Measurements from ENCODE around the gene ALG1. TPM values are rescaled to one million over a fixed set of nuclear protein-coding genes. Genes with fewer than 3 reads are reported as not detected.

The ALG1 gene
- total and polyA plus RNA-seq, 2 of the 13 experiments (the other 11 are each of a cell fraction or from before 2014, with no cell fraction given): 43.3 to 75.6 TPM

DNA sequence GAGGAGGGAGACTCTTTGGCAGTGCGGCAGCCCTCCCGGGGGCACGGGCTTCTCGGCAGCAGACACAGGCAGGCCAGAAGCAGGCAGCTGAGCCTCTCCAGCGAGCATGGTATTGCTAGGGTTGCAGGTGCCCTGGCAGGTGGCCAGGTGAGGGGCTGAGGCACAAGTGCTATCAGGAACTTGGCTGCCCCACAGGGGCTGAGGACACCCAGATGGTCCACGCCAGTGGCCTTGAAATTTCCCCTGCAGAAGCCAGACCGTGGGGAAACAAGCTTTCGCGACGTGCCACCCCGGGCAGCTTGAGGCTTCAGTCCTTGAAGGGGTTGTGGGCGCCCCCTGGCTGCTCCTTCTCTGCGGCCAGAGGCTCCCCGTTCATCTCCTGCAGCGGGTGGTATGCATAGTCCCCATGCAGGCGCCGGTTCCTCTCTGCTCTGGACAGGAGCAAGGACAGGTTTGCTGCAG is 46.4 kb upstream of the ALG1 start (continued):
- TF ChIP-seq, protein P1, sequence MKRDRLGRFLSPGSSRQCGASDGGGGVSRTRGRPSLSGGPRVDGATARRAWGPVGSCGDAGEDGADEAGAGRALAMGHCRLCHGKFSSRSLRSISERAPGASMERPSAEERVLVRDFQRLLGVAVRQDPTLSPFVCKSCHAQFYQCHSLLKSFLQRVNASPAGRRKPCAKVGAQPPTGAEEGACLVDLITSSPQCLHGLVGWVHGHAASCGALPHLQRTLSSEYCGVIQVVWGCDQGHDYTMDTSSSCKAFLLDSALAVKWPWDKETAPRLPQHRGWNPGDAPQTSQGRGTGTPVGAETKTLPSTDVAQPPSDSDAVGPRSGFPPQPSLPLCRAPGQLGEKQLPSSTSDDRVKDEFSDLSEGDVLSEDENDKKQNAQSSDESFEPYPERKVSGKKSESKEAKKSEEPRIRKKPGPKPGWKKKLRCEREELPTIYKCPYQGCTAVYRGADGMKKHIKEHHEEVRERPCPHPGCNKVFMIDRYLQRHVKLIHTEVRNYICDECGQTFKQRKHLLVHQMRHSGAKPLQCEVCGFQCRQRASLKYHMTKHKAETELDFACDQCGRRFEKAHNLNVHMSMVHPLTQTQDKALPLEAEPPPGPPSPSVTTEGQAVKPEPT (CRISPR knock-in tag; IDR thresholded peaks at IDR 0.05; ENCODE audit: low read depth): 0 out of 2 replicates have a peak, but pooled peaks have one; percentile 28
- no peak for TF ChIP-seq PPARG (CRISPR knock-in tag; conservative IDR thresholded peaks at IDR 0.05)
- no peak for TF ChIP-seq ARID2 (CRISPR knock-in tag; IDR thresholded peaks at IDR 0.05; ENCODE audit: borderline replicate concordance)
- TF ChIP-seq, protein P2, sequence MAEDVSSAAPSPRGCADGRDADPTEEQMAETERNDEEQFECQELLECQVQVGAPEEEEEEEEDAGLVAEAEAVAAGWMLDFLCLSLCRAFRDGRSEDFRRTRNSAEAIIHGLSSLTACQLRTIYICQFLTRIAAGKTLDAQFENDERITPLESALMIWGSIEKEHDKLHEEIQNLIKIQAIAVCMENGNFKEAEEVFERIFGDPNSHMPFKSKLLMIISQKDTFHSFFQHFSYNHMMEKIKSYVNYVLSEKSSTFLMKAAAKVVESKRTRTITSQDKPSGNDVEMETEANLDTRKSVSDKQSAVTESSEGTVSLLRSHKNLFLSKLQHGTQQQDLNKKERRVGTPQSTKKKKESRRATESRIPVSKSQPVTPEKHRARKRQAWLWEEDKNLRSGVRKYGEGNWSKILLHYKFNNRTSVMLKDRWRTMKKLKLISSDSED (CRISPR knock-in tag; IDR thresholded peaks at IDR 0.05): no peak
- no peak for TF ChIP-seq ZNF598 (CRISPR knock-in tag; IDR thresholded peaks at IDR 0.05; ENCODE audit: borderline replicate concordance)
- TF ChIP-seq, protein P3, sequence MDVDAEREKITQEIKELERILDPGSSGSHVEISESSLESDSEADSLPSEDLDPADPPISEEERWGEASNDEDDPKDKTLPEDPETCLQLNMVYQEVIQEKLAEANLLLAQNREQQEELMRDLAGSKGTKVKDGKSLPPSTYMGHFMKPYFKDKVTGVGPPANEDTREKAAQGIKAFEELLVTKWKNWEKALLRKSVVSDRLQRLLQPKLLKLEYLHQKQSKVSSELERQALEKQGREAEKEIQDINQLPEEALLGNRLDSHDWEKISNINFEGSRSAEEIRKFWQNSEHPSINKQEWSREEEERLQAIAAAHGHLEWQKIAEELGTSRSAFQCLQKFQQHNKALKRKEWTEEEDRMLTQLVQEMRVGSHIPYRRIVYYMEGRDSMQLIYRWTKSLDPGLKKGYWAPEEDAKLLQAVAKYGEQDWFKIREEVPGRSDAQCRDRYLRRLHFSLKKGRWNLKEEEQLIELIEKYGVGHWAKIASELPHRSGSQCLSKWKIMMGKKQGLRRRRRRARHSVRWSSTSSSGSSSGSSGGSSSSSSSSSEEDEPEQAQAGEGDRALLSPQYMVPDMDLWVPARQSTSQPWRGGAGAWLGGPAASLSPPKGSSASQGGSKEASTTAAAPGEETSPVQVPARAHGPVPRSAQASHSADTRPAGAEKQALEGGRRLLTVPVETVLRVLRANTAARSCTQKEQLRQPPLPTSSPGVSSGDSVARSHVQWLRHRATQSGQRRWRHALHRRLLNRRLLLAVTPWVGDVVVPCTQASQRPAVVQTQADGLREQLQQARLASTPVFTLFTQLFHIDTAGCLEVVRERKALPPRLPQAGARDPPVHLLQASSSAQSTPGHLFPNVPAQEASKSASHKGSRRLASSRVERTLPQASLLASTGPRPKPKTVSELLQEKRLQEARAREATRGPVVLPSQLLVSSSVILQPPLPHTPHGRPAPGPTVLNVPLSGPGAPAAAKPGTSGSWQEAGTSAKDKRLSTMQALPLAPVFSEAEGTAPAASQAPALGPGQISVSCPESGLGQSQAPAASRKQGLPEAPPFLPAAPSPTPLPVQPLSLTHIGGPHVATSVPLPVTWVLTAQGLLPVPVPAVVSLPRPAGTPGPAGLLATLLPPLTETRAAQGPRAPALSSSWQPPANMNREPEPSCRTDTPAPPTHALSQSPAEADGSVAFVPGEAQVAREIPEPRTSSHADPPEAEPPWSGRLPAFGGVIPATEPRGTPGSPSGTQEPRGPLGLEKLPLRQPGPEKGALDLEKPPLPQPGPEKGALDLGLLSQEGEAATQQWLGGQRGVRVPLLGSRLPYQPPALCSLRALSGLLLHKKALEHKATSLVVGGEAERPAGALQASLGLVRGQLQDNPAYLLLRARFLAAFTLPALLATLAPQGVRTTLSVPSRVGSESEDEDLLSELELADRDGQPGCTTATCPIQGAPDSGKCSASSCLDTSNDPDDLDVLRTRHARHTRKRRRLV (CRISPR knock-in tag; IDR thresholded peaks at IDR 0.05): no peak
- TF ChIP-seq CEBPB (IDR thresholded peaks at IDR 0.05; ENCODE audit: borderline replicate concordance, low read depth, low read length): no peak
- no peak; the same call in 1 of the 2 replicates for TF ChIP-seq KDM3A (CRISPR knock-in tag; IDR thresholded peaks at IDR 0.05; ENCODE audit: low read depth)
- TF ChIP-seq SRSF9 (IDR thresholded peaks at IDR 0.05; ENCODE audit: borderline replicate concordance, insufficient read depth, low read depth, low read length, poor library complexity, severe bottlenecking): no peak
- no peak for TF ChIP-seq ELF1 (CRISPR knock-in tag; IDR thresholded peaks at IDR 0.05)
- TF ChIP-seq TP53 (CRISPR knock-in tag; conservative IDR thresholded peaks at IDR 0.05): no peak
- TF ChIP-seq HMG20A (CRISPR knock-in tag; IDR thresholded peaks at IDR 0.05; ENCODE audit: borderline replicate concordance): no peak
- TF ChIP-seq, protein P4, sequence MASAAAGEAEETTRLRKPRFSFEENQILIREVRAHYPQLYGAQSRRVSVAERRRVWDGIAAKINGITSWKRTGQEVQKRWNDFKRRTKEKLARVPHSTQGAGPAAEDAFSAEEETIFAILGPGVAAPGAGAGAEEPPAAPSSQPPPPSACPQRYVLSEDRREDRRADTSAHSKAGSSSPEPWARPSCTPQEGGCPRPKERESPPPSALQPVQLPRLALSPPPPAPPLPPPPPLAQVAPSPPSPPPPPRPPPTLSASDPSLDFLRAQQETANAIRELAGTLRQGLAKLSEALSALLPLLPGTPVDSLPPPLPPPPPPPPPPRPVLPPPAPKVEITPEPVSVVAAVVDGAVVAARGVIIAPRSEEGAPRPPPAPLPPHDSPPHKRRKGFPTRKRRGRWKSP (CRISPR knock-in tag; IDR thresholded peaks at IDR 0.05): no peak
- TF ChIP-seq ZNF12 (CRISPR knock-in tag; IDR thresholded peaks at IDR 0.05): no peak
- TF ChIP-seq ZNF777 (CRISPR knock-in tag; IDR thresholded peaks at IDR 0.05): no peak
- TF ChIP-seq, protein P5, sequence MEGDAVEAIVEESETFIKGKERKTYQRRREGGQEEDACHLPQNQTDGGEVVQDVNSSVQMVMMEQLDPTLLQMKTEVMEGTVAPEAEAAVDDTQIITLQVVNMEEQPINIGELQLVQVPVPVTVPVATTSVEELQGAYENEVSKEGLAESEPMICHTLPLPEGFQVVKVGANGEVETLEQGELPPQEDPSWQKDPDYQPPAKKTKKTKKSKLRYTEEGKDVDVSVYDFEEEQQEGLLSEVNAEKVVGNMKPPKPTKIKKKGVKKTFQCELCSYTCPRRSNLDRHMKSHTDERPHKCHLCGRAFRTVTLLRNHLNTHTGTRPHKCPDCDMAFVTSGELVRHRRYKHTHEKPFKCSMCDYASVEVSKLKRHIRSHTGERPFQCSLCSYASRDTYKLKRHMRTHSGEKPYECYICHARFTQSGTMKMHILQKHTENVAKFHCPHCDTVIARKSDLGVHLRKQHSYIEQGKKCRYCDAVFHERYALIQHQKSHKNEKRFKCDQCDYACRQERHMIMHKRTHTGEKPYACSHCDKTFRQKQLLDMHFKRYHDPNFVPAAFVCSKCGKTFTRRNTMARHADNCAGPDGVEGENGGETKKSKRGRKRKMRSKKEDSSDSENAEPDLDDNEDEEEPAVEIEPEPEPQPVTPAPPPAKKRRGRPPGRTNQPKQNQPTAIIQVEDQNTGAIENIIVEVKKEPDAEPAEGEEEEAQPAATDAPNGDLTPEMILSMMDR (CRISPR knock-in tag; IDR thresholded peaks at IDR 0.05): peak; percentile 71
